HEK293 (cell line): Measurements from ENCODE around the gene CPTP.
A peak's percentile ranks its signal among the peaks of the same experiment; 100 is the strongest.

Experiments
- CTCF ChIA-PET: fragments of 350-600 bp; formaldehyde crosslinking; extraction: SDS; loops from one replicate; lab custom pipeline; 2021; ENCODE audit warnings: antibody characterized with exemption; lab: Yijun Ruan, JAX
- POLR2A ChIA-PET: fragments of 300-600 bp; formaldehyde crosslinking; extraction: SDS; loops from one replicate; lab custom pipeline; 2020; ENCODE audit warnings: antibody characterized with exemption, inconsistent platforms; lab: Yijun Ruan, JAX
- H3K27ac ChIP-seq: fragments of 200-500 bp; sonication (Bioruptor generic); 2 replicates; pipeline ENCODE4 v1.5.1; 2014; ENCODE audit warnings: low read depth, low read length, control low read depth, inconsistent platforms; ENCODE audit errors: extremely low read depth
- H3K36me3 ChIP-seq, 2 experiments: fragments of 200-500 bp in 1 of 2; sonication (Bioruptor generic) in 1 of 2; 1 replicate in 1 of 2; 2 replicates in 1 of 2; pipeline ENCODE4 v1.5.1; 2014 to 2017; ENCODE audit warnings: inconsistent platforms in 2 of 2, low read length in 2 of 2; ENCODE audit not compliant: control insufficient read depth in 2 of 2, insufficient read depth in 1 of 2
- H3K4me1 ChIP-seq: fragments of 200-500 bp; sonication (Bioruptor generic); 2 replicates; pipeline ENCODE4 v1.5.1; 2014; ENCODE audit warnings: mild to moderate bottlenecking, low read length, inconsistent platforms; ENCODE audit not compliant: control insufficient read depth, insufficient read depth
- H3K4me3 ChIP-seq: 2 replicates; pipeline ENCODE4 v1.5.1; 2011; ENCODE audit warnings: low read depth, mild to moderate bottlenecking, control low read depth, low read length, moderate library complexity
- H3K9me3 ChIP-seq: fragments of 200-500 bp; sonication (Bioruptor generic); 2 replicates; pipeline ENCODE4 v1.5.1; 2014; ENCODE audit warnings: low read depth, low read length, inconsistent platforms; ENCODE audit not compliant: control insufficient read depth, insufficient read depth
- MYNN ChIP-seq: fragments of 450-650 bp; formaldehyde crosslinking; IDR thresholded peaks from 2 replicates; pipeline ENCODE4 v1.5.1; 2016; ENCODE audit warnings: missing biosample characterization, missing genetic modification characterization, borderline replicate concordance
- OSR2 ChIP-seq: fragments of 450-650 bp; formaldehyde crosslinking; IDR thresholded peaks from 2 replicates; pipeline ENCODE4 v1.5.1; 2016; ENCODE audit warnings: missing biosample characterization, missing genetic modification characterization
- PRDM1 ChIP-seq: fragments of 450-650 bp; formaldehyde crosslinking; IDR thresholded peaks from 2 replicates; pipeline ENCODE4; 2016; ENCODE audit warnings: missing biosample characterization, missing genetic modification characterization
- SCRT2 ChIP-seq: fragments of 450-650 bp; formaldehyde crosslinking; IDR thresholded peaks from 2 replicates; pipeline ENCODE4 v1.5.1; 2016; ENCODE audit warnings: missing biosample characterization, missing genetic modification characterization
- SP2 ChIP-seq: fragments of 450-650 bp; formaldehyde crosslinking; IDR thresholded peaks from 2 replicates; pipeline ENCODE4 v1.5.1; 2016; ENCODE audit warnings: missing biosample characterization, missing genetic modification characterization
- WT1 ChIP-seq: fragments of 450-650 bp; formaldehyde crosslinking; IDR thresholded peaks from 2 replicates; pipeline ENCODE4 v1.5.1; 2016; ENCODE audit warnings: missing biosample characterization, missing genetic modification characterization
- ZBTB48 ChIP-seq: fragments of 450-650 bp; formaldehyde crosslinking; IDR thresholded peaks from 2 replicates; pipeline ENCODE4 v1.5.1; 2016; ENCODE audit warnings: missing biosample characterization, missing genetic modification characterization
- ZIC2 ChIP-seq: fragments of 450-650 bp; formaldehyde crosslinking; IDR thresholded peaks from 2 replicates; pipeline ENCODE4 v1.5.1; 2016; ENCODE audit warnings: missing biosample characterization, missing genetic modification characterization
- ZNF175 ChIP-seq: fragments of 450-650 bp; formaldehyde crosslinking; IDR thresholded peaks from 2 replicates; pipeline ENCODE4 v1.5.1; 2016; ENCODE audit warnings: missing biosample characterization, missing genetic modification characterization
- ZNF221 ChIP-seq: fragments of 450-650 bp; formaldehyde crosslinking; IDR thresholded peaks from 2 replicates; pipeline ENCODE4 v1.5.1; 2017; ENCODE audit warnings: missing biosample characterization, missing genetic modification characterization, borderline replicate concordance
- ZNF335 ChIP-seq: fragments of 450-650 bp; formaldehyde crosslinking; conservative IDR thresholded peaks from 2 replicates; pipeline ENCODE4 v1.5.1; 2016; ENCODE audit warnings: missing biosample characterization, missing genetic modification characterization
- ZNF510 ChIP-seq: fragments of 450-650 bp; formaldehyde crosslinking; IDR thresholded peaks from 2 replicates; pipeline ENCODE4 v1.5.1; 2018; ENCODE audit warnings: mild to moderate bottlenecking, missing genetic modification characterization, missing biosample characterization; ENCODE audit not compliant: insufficient replicate concordance
- ZNF549 ChIP-seq: fragments of 450-650 bp; IDR thresholded peaks from 2 replicates; pipeline ENCODE4 v1.5.1; 2018; ENCODE audit warnings: missing biosample characterization, missing genetic modification characterization, mild to moderate bottlenecking, inconsistent platforms, moderate library complexity
- ZNF571 ChIP-seq: fragments of 450-650 bp; formaldehyde crosslinking; IDR thresholded peaks from 2 replicates; pipeline ENCODE4 v1.5.0; 2017; ENCODE audit warnings: missing biosample characterization, missing genetic modification characterization
- ZNF626 ChIP-seq: fragments of 450-650 bp; sonication (Bioruptor Pico); formaldehyde crosslinking; IDR thresholded peaks from 2 replicates; pipeline ENCODE4 v1.5.1; 2018; ENCODE audit warnings: missing biosample characterization, missing genetic modification characterization, inconsistent platforms
- ZNF777 ChIP-seq: fragments of 450-650 bp; formaldehyde crosslinking; IDR thresholded peaks from 2 replicates; pipeline ENCODE4 v1.5.1; 2017; ENCODE audit warnings: missing biosample characterization, missing genetic modification characterization, borderline replicate concordance
- ZNF792 ChIP-seq: fragments of 450-650 bp; formaldehyde crosslinking; IDR thresholded peaks from 2 replicates; pipeline ENCODE4 v1.5.1; 2016; ENCODE audit warnings: missing biosample characterization, missing genetic modification characterization
- TF ChIP-seq, protein P1 (sequence below): fragments of 450-650 bp; formaldehyde crosslinking; IDR thresholded peaks from 2 replicates; pipeline ENCODE4 v1.5.1; 2016; ENCODE audit warnings: missing biosample characterization, missing genetic modification characterization
- TF ChIP-seq, protein P2 (sequence below): IDR thresholded peaks from 2 replicates; pipeline ENCODE4 v1.6.1; 2011; ENCODE audit warnings: mild to moderate bottlenecking, low read depth, low read length, borderline replicate concordance

Gene CPTP

DNA sequence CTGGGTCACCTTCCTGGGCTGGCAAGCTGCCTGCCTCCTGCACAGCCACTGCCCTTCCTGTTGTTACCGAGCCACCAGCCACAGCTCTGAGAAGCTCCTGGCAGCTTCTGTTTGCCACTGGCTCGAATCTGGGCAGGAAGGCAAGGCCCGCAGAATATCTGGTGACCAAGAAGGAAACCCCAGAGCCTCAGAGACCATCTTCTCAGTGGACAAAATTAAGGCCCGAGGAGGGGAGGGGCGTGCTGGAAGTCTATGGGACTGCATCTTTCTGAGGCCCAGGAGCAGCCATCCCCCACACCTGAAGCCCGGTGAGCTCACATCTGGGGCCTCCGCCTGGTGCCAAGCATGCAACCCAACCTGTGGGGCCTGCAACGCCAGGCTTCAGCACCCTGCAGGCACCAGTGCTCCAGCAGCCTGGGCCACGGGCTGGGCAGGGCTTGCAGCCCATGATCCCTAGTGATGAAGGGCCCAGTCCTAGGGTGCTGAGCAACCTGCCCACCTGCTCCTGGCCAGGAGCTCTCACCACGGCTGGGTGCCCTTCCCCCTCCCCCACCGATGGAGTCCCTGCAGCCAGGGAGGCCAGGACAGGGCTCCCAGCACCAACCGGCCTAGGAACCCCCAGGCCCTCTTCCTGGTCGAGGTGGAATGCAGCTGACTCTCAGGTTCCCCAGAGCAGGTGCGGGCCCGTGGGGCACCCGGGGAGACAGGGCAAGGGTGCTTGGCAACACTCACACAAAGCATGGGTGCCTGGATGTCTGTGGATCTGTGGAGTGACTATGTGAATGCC is 879 bp downstream of the CPTP start:
- CTCF ChIA-PET = interaction anchor here (0.6 kb wide), 1 partner anchor 185 kb away, joined by 5 read pairs; no protein-coding TSS in a partner anchor
- Histone ChIP-seq H3K9me3 (no peaks in the 10 kb centered on the region), H3K36me3 (peaks cover 0 to 46% of the 10 kb centered on the region in 2 experiments; a peak in 2 of 3 replicates), H3K27ac (peak overlapping the region; percentile 84), H3K4me1 (peaks cover 7% of the 10 kb centered on the region; the same call in 1 of the 2 replicates), H3K4me3 (peak overlapping the region; percentile 93)
- TF ChIP-seq WT1 (tag by site-specific recombination) (no peak), ZNF335 (tag by site-specific recombination) (peak; percentile 12), PRDM1 (no peak), ZNF571 (no peak), SCRT2 (tag by site-specific recombination) (peak; percentile 15; the same call in 1 of the 2 replicates), SP2 (tag by site-specific recombination) (no peak), ZNF221 (tag by site-specific recombination) (no peak), ZNF175 (no peak), ZBTB48 (tag by site-specific recombination) (0 out of 2 replicates have a peak, but pooled peaks have one; percentile 16), ZNF549 (no peak), OSR2 (tag by site-specific recombination) (peak; percentile 44), ZNF792 (tag by site-specific recombination) (no peak), ZNF626 (tag by site-specific recombination) (no peak)
- TF ChIP-seq, protein P1, sequence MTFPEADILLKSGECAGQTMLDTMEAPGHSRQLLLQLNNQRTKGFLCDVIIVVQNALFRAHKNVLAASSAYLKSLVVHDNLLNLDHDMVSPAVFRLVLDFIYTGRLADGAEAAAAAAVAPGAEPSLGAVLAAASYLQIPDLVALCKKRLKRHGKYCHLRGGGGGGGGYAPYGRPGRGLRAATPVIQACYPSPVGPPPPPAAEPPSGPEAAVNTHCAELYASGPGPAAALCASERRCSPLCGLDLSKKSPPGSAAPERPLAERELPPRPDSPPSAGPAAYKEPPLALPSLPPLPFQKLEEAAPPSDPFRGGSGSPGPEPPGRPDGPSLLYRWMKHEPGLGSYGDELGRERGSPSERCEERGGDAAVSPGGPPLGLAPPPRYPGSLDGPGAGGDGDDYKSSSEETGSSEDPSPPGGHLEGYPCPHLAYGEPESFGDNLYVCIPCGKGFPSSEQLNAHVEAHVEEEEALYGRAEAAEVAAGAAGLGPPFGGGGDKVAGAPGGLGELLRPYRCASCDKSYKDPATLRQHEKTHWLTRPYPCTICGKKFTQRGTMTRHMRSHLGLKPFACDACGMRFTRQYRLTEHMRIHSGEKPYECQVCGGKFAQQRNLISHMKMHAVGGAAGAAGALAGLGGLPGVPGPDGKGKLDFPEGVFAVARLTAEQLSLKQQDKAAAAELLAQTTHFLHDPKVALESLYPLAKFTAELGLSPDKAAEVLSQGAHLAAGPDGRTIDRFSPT (tag by site-specific recombination) = 0 out of 2 replicates have a peak, but pooled peaks have one; percentile 12
- TF ChIP-seq, protein P2, sequence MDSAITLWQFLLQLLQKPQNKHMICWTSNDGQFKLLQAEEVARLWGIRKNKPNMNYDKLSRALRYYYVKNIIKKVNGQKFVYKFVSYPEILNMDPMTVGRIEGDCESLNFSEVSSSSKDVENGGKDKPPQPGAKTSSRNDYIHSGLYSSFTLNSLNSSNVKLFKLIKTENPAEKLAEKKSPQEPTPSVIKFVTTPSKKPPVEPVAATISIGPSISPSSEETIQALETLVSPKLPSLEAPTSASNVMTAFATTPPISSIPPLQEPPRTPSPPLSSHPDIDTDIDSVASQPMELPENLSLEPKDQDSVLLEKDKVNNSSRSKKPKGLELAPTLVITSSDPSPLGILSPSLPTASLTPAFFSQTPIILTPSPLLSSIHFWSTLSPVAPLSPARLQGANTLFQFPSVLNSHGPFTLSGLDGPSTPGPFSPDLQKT = no peak
- POLR2A ChIA-PET = interaction anchor here (0.7 to 1.4 kb wide), 2 partner anchors 9 to 12 kb away, joined by 3 to 6 read pairs; no protein-coding TSS in a partner anchor

DNA sequence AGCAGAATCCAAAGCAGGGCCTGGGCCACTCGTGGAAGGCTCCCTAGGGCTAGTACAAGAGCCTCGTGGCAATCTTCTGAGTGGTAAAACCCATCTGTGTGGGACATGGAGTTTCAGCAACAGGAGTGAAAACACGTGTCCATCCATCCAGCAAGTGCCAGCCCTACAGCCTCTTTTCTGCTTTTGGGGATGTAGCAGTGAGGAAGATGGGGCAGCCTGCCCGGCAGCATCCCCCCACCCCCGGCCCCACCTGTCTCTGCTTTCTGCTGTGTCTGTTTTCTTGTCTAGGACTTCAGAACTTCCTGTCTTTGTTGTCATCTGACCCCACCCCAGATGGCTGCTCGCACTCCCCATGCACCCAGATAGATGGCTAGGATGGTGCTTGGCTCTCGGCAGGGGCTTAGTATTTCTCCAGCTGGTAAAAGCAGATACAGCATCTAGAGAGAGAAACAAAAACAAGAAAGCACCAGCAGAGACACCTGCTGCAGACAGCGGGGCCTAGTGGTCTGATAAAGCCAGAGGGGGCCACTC is 1.5 kb downstream of the CPTP start:
- H3K36me3 ChIP-seq = peaks cover 0 to 39% of the 10 kb centered on the region in 2 experiments; a peak in 2 of 3 replicates
- CTCF ChIA-PET = interaction anchor here (0.6 to 0.8 kb wide), 2 partner anchors 19 to 184 kb away, joined by 5 read pairs; no protein-coding TSS in a partner anchor
- TF ChIP-seq ZIC2 (tag by site-specific recombination) (peak; percentile 75), MYNN (tag by site-specific recombination) (no peak), ZNF510 (no peak), ZNF777 (tag by site-specific recombination) (no peak)
- peaks cover 7% of the 10 kb centered on the region; the same call in 1 of the 2 replicates for H3K4me1 ChIP-seq
- H3K27ac ChIP-seq = peak overlapping the region; percentile 84; the same call in 1 of the 2 replicates
- no peak overlapping the region for H3K4me3 ChIP-seq
- POLR2A ChIA-PET = interaction anchor here (1.4 kb wide), 1 partner anchor 11 kb away, joined by 6 read pairs; no protein-coding TSS in a partner anchor
- H3K9me3 ChIP-seq = no peaks in the 10 kb centered on the region
